Transverse colon (tissue), 4 donors: Measurements from ENCODE around the gene CDK14. TPM values are rescaled to one million over a fixed set of nuclear protein-coding genes. Genes with fewer than 3 reads are reported as not detected.
A peak's percentile ranks its signal among the peaks of the same experiment; 100 is the strongest.

ENCODE experiments used
- DNase-seq: peaks from one replicate; pipeline ENCODE4 v3.0.0-alpha.2; 2019
- H3K27ac ChIP-seq, 4 donors: fragments of 200-600 bp; sonication (generic); 2 replicates each; pipeline ENCODE4 v1.5.1; 2016 to 2018; ENCODE audit warnings: inconsistent platforms in 4 of 4
- H3K27me3 ChIP-seq: fragments of 200-600 bp; sonication (generic); 2 replicates; pipeline ENCODE4 v1.5.1; 2017; ENCODE audit warnings: inconsistent platforms
- H3K36me3 ChIP-seq, 4 donors: fragments of 200-600 bp; sonication (generic); 2 replicates each; pipeline ENCODE4 v1.5.1; 2017 to 2019; ENCODE audit warnings: inconsistent platforms in 4 of 4
- H3K4me1 ChIP-seq, 4 donors: fragments of 200-600 bp; sonication (generic); 2 replicates each; pipeline ENCODE4 v1.5.1; 2017 to 2020; ENCODE audit warnings: inconsistent platforms in 4 of 4
- H3K4me3 ChIP-seq, 4 donors: fragments of 200-600 bp; sonication (generic); 1 replicate in 1 of 4; 2 replicates in 3 of 4; pipeline versions ENCODE4 v1.5.1 to v1.6.1; 2017 to 2019; ENCODE audit warnings: inconsistent platforms in 4 of 4
- H3K9me3 ChIP-seq, 2 donors: fragments of 200-600 bp; sonication (generic); 2 replicates each; pipeline ENCODE4 v1.5.1; 2017 to 2019; ENCODE audit warnings: inconsistent platforms in 2 of 2
- EP300 ChIP-seq: sonication (generic); formaldehyde crosslinking; IDR thresholded peaks from one replicate; pipeline ENCODE4 v1.6.1; 2017; ENCODE audit warnings: antibody characterized with exemption, low read depth
- POLR2A ChIP-seq: fragments of 450-650 bp; IDR thresholded peaks from one replicate; pipeline ENCODE4 v1.6.1; 2016; ENCODE audit warnings: antibody characterized with exemption, mild to moderate bottlenecking, moderate library complexity
- POLR2AphosphoS5 ChIP-seq, 3 donors: sonication (generic); formaldehyde crosslinking; IDR thresholded peaks; one replicate each; pipeline ENCODE4 v1.6.1; 2016; ENCODE audit warnings: antibody characterized with exemption in 3 of 3
- WGBS, 2 donors: methylation state at CpG; one replicate each; pipeline ENCODE4 v1.1.5; 2018; ENCODE audit warnings: low coverage in 1 of 2; 5-methylcytosine and 5-hydroxymethylcytosine counted together
- in situ Hi-C, 4 donors: fragments of 200-750 bp; cut with MboI; loops; one replicate each; pipeline versions ENCODE4 v1.15.0 to v1.15.1; 2017; ENCODE audit warnings: low sequenced_read_pairs in 3 of 4, low pct_ligation_motif_present in 1 of 4, low pct_unique_long_range_greater_than_20kb in 1 of 4
- intact Hi-C: fragments of 100-400 bp; cut with DNase I; formaldehyde crosslinking; loops from one replicate; pipeline ENCODE4 v1.15.1; 2023; ENCODE audit warnings: low total_unique reads
- total RNA-seq, 4 donors: library from RNA; depleted of rRNA; stranded (reverse); fragments of >200 nt; gene quantifications; one replicate each; pipeline ENCODE4 v1.1.0, GENCODE V29; 2016
- TF ChIP-seq, protein P1 (sequence below), 5 experiments: fragments of 200-600 bp in 3 of 5; fragments of 450-650 bp in 2 of 5; sonication (generic) in 3 of 5; IDR thresholded peaks; 1 replicate in 2 of 5; 2 replicates in 3 of 5; pipeline ENCODE4 v1.5.1; 2016 to 2017; ENCODE audit warnings: antibody characterized with exemption in 5 of 5, inconsistent platforms in 3 of 5, mild to moderate bottlenecking in 2 of 5, moderate library complexity in 1 of 5

CDK14 gene
- total RNA-seq, 4 donors from 2014 or later = 0.40 to 15.4 (median 4.8) TPM

DNA sequence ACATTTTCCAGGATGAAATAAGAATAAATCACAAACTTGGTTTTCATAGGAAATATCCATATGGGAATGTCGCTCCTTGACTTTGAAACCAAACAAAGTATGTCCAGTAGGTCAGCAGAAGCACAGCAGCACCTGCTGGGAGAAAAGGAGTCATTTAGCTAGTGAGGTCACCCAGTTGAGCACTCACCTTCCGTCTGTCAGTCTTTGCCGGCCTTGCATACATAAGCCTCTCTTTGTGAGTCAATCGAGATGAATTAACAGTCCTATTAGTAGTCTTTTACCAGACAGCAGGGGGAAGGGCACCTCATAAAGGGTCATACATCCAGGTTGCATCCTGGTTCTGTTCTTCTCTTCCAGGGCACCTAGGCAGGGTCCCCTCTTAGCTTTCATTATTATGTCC, 435.6 kb downstream of the CDK14 start:
- intact Hi-C loops = loop anchor here (10.0 kb wide), 1 partner anchor 577 kb away; no protein-coding TSS in a partner anchor
- WGBS, 2 donors = 83 to 88% methylated on average over 1 to 4 of the region's 4 CpGs
- H3K36me3 ChIP-seq = no peaks in the 10 kb centered on the region
- in situ Hi-C loops = loop anchor here in 3 of 4 donors (25.0 kb wide), 2 partner anchors 444 to 569 kb away; partner anchors contain the start of genes PTTG1IP2 (in 3 of the 3) and CDK14 (in 1 of the 3)
- TF ChIP-seq, protein P1, sequence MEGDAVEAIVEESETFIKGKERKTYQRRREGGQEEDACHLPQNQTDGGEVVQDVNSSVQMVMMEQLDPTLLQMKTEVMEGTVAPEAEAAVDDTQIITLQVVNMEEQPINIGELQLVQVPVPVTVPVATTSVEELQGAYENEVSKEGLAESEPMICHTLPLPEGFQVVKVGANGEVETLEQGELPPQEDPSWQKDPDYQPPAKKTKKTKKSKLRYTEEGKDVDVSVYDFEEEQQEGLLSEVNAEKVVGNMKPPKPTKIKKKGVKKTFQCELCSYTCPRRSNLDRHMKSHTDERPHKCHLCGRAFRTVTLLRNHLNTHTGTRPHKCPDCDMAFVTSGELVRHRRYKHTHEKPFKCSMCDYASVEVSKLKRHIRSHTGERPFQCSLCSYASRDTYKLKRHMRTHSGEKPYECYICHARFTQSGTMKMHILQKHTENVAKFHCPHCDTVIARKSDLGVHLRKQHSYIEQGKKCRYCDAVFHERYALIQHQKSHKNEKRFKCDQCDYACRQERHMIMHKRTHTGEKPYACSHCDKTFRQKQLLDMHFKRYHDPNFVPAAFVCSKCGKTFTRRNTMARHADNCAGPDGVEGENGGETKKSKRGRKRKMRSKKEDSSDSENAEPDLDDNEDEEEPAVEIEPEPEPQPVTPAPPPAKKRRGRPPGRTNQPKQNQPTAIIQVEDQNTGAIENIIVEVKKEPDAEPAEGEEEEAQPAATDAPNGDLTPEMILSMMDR (IDR thresholded peaks at IDR 0.05) = no peak
- no peak for TF ChIP-seq EP300
- no peak for TF ChIP-seq POLR2AphosphoS5 (IDR thresholded peaks at IDR 0.05)
- no peak for TF ChIP-seq POLR2A
- H3K4me1 ChIP-seq = peaks cover 0 to 3% (median 0%) of the 10 kb centered on the region in 4 donors
- no peaks in the 10 kb centered on the region for H3K27me3 ChIP-seq
- H3K4me3 ChIP-seq = no peak overlapping the region
- no peaks in the 10 kb centered on the region for H3K9me3 ChIP-seq
- DNase-seq = no peak
- no peak overlapping the region for H3K27ac ChIP-seq

GRCh38 chr7:91033574-91033973, 437.5 kb downstream of the CDK14 start:
- intact Hi-C loops = loop anchor here (10.0 kb wide), 1 partner anchor 579 kb away; no protein-coding TSS in a partner anchor
- in situ Hi-C loops = loop anchor here in 3 of 4 donors (25.0 kb wide), 2 partner anchors 446 to 571 kb away; partner anchors contain the start of genes PTTG1IP2 (in 3 of the 3) and CDK14 (in 1 of the 3)
- Histone ChIP-seq H3K36me3 (no peaks in the 10 kb centered on the region), H3K27me3 (no peaks in the 10 kb centered on the region), H3K27ac (no peak overlapping the region), H3K4me3 (no peak overlapping the region), H3K4me1 (peaks cover 0 to 3% (median 0%) of the 10 kb centered on the region in 4 donors), H3K9me3 (no peaks in the 10 kb centered on the region)
- DNase-seq = no peak
- WGBS, 2 donors = 66% methylated on average over 2 of the region's 2 CpGs; no CpG with 5 or more reads in 1 of the 2 donors
- no peak for TF ChIP-seq POLR2A
- TF ChIP-seq, protein P1 (IDR thresholded peaks at IDR 0.05) = no peak
- no peak for TF ChIP-seq EP300
- TF ChIP-seq POLR2AphosphoS5 (IDR thresholded peaks at IDR 0.05) = no peak

- TF ChIP-seq, protein P1 (IDR thresholded peaks at IDR 0.05) = peak; percentile 50 to 65 (median 54)
- no peak for TF ChIP-seq EP300
- in situ Hi-C loops = loop anchor here in 3 of 4 donors (25.0 kb wide), 2 partner anchors 447 to 572 kb away; partner anchors contain the start of genes PTTG1IP2 (in 3 of the 3) and CDK14 (in 1 of the 3)
- Histone ChIP-seq H3K27ac (no peak overlapping the region), H3K27me3 (no peaks in the 10 kb centered on the region), H3K4me3 (no peak overlapping the region), H3K4me1 (peaks cover 0 to 3% (median 0%) of the 10 kb centered on the region in 4 donors), H3K36me3 (no peaks in the 10 kb centered on the region), H3K9me3 (no peaks in the 10 kb centered on the region)
- WGBS, 2 donors = 29 to 50% methylated on average over 1 of the region's 1 CpG
- intact Hi-C loops = loop anchor here (10.0 kb wide), 1 partner anchor 580 kb away; no protein-coding TSS in a partner anchor
- DNase-seq = peak; percentile 57
Measured at GRCh38 chr7:91034459-91035368, 438.6 kb downstream of the CDK14 start.

DNA sequence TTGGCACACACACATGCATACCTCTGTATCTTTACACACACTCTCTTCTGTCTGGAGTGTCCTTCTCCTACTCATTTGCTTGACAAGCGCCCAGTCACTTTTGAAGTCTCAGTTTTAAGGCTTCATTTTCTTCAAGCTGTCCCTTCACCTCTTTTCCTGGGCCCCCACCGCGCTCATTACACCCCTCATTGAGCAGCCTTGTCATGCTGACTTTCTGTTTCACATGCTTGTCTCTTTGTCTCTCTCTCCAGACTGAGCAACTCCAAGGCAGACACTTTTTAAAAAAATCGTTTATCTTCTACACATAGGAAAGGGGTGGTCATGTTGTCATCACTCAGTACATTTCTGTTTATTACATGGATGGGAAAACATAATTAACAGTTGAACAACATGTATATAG, 442.9 kb downstream of the CDK14 start:
- H3K36me3 ChIP-seq = no peaks in the 10 kb centered on the region
- H3K27ac ChIP-seq = no peak overlapping the region
- WGBS, 2 donors = 83 to 88% methylated on average over 4 of the region's 4 CpGs
- H3K4me3 ChIP-seq = no peak overlapping the region
- no peak for DNase-seq
- no peaks in the 10 kb centered on the region for H3K27me3 ChIP-seq
- in situ Hi-C loops (loop anchor here in 3 of 4 donors (25.0 kb wide), 2 partner anchors 452 to 577 kb away; partner anchors contain the start of genes PTTG1IP2 (in 3 of the 3) and CDK14 (in 1 of the 3)), intact Hi-C loops (loop anchor here (10.0 kb wide), 1 partner anchor 584 kb away; no protein-coding TSS in a partner anchor)
- TF ChIP-seq POLR2A (no peak), POLR2AphosphoS5 (IDR thresholded peaks at IDR 0.05) (no peak), EP300 (no peak)
- TF ChIP-seq, protein P1 (IDR thresholded peaks at IDR 0.05) = no peak
- H3K9me3 ChIP-seq = no peaks in the 10 kb centered on the region
- H3K4me1 ChIP-seq = peaks cover 0 to 2% (median 0%) of the 10 kb centered on the region in 4 donors
